WI38 (cell line): ENCODE results near the gene FCHO2.
"Not testable (repeated sequence)": the region's sequence is repeated elsewhere in the genome, so short reads cannot be mapped to it uniquely, and the experiment has no call there.

Experiments used
- H3K4me3 ChIP-seq: 2 replicates; pipeline ENCODE4 v1.5.1; 2011; ENCODE audit warnings: low read depth, mild to moderate bottlenecking, control low read depth, low read length
- CTCF ChIP-seq: IDR thresholded peaks from 2 replicates; pipeline ENCODE4 v1.5.1; 2012; ENCODE audit warnings: low read depth, mild to moderate bottlenecking, control low read depth, low read length

FCHO2 gene

GRCh38 chr5:72956324-72957140 lies 691 bp downstream of the FCHO2 start:
- no peak for TF ChIP-seq CTCF
- peak overlapping the region; percentile 83 for H3K4me3 ChIP-seq

GRCh38 chr5:72957337-72957736 lies 1.5 kb downstream of the FCHO2 start:
- peak overlapping the region; percentile 83 for H3K4me3 ChIP-seq
- no peak for TF ChIP-seq CTCF

GRCh38 chr5:72959257-72959656 lies 3.4 kb downstream of the FCHO2 start:
- no peak overlapping the region for H3K4me3 ChIP-seq
- no peak for TF ChIP-seq CTCF

GRCh38 chr5:72974481-72974880 lies 18.6 kb downstream of the FCHO2 start:
- not testable (repeated sequence) for H3K4me3 ChIP-seq

GRCh38 chr5:72976810-72977209 lies 21.0 kb downstream of the FCHO2 start:
- not testable (repeated sequence) for H3K4me3 ChIP-seq

- no peak for TF ChIP-seq CTCF
Observed at GRCh38 chr5:72985719-72986118, 29.9 kb downstream of the FCHO2 start.

GRCh38 chr5:72988769-72989168 lies 32.9 kb downstream of the FCHO2 start:
- H3K4me3 ChIP-seq: no peak overlapping the region
- TF ChIP-seq CTCF: no peak

More at GRCh38 chr5:72985719-72986118, 29.9 kb downstream of the FCHO2 start:
- H3K4me3 ChIP-seq: no peak overlapping the region

GRCh38 chr5:72991394-72991793 lies 35.6 kb downstream of the FCHO2 start:
- no peak for TF ChIP-seq CTCF
- no peak overlapping the region for H3K4me3 ChIP-seq
